ENCODE data around the gene MPDU1. TPM values are rescaled to one million over a fixed set of nuclear protein-coding genes. Genes with fewer than 3 reads are reported as not detected.

The MPDU1 gene
- total RNA-seq, 1 experiment from 2014 or later = 73.1 TPM

GRCh38 chr17:7557147-7557764, 26.4 kb upstream of the MPDU1 start:
- H2AFZ ChIP-seq (ENCODE audit: low read length) = no peak overlapping the region
- peaks cover under 1% of the 10 kb centered on the region for H3K79me1 ChIP-seq (ENCODE audit: insufficient read depth, low read depth, low read length, poor library complexity, severe bottlenecking)
- no peak overlapping the region for H3K4me3 Mint-ChIP-seq
- H3K79me2 ChIP-seq (ENCODE audit: insufficient read depth, low read length) = peaks cover 1% of the 10 kb centered on the region; the same call in 1 of the 2 replicates
- H2BK12ac ChIP-seq (ENCODE audit: insufficient read length, low read depth, low read length) = no peak overlapping the region
- H4K5ac ChIP-seq (ENCODE audit: insufficient read length, low read depth, low read length) = no peak overlapping the region
- no peak overlapping the region for H3K27ac ChIP-seq (ENCODE audit: insufficient read length, low read depth, low read length)
- H3K4ac ChIP-seq (ENCODE audit: low read depth, low read length) = no peak overlapping the region
- no peaks in the 10 kb centered on the region for H3K9me3 ChIP-seq (ENCODE audit: control insufficient read depth, low read depth, low read length)
- no peak overlapping the region for H4K91ac ChIP-seq (ENCODE audit: insufficient read length, low read depth, low read length)
- no peak overlapping the region for H3K56ac ChIP-seq (ENCODE audit: insufficient read length, low read depth, low read length)
- peaks cover 6% of the 10 kb centered on the region for H3K23me2 ChIP-seq (ENCODE audit: insufficient read length, low read depth, low read length, poor library complexity, severe bottlenecking)
- no peaks in the 10 kb centered on the region for H4K20me1 ChIP-seq (ENCODE audit: control insufficient read depth, insufficient read depth, insufficient read length)
- no peaks in the 10 kb centered on the region for H3K27me3 ChIP-seq (ENCODE audit: insufficient read depth, low read length)
- H3K27me3 Mint-ChIP-seq (ENCODE audit: low read depth) = peaks cover 2% of the 10 kb centered on the region; the same call in 1 of the 2 replicates
- H3K4me1 Mint-ChIP-seq = peaks cover 37 to 54% of the 10 kb centered on the region in 2 experiments
- H3K23ac ChIP-seq (ENCODE audit: insufficient read length, low read depth, low read length) = no peak overlapping the region
- H3K14ac ChIP-seq (ENCODE audit: insufficient read depth, low read length) = no peak overlapping the region
- H3T11ph ChIP-seq (ENCODE audit: low read length) = no peak overlapping the region
- no peak overlapping the region for H3K18ac ChIP-seq (ENCODE audit: insufficient read length, low read depth, low read length)
- H2BK15ac ChIP-seq (ENCODE audit: low read depth, low read length) = no peak overlapping the region
- no CpG with 5 or more reads among the region's 19 CpGs for WGBS (ENCODE audit: extremely low coverage, insufficient read length, low lambda C conversion rate)
- H4K8ac ChIP-seq (replicated peaks; ENCODE audit: insufficient read length, low read depth, low read length) = no peak overlapping the region
- H2BK120ac ChIP-seq (ENCODE audit: low read depth, low read length, poor library complexity, severe bottlenecking) = no peak overlapping the region
- no peak for TF ChIP-seq CTCF (conservative IDR thresholded peaks at IDR 0.05)
- DNase-seq = peak; percentile 74
- H3K4me2 ChIP-seq (ENCODE audit: insufficient read depth, insufficient read length, low read length) = no peak overlapping the region
- 0 out of 2 replicates have a peak, but pooled peaks cover 2% of the 10 kb centered on the region for H3K4me1 ChIP-seq (ENCODE audit: insufficient read depth, low read length)
- no peak overlapping the region for H2BK20ac ChIP-seq (ENCODE audit: low read depth, low read length, poor library complexity, severe bottlenecking)
- no peak overlapping the region for H3K9ac ChIP-seq (ENCODE audit: extremely low read depth, insufficient read length, low read length)
- H3K27ac Mint-ChIP-seq = peak overlapping the region in 1 of 3 experiments; percentile 63; a peak in 2 of 7 replicates
- H3K36me3 Mint-ChIP-seq (ENCODE audit: insufficient read depth in 1 of 3, low read depth in 3 of 3) = peaks cover 0 to under 1% (median 0%) of the 10 kb centered on the region in 3 experiments; a peak in 2 of 7 replicates
- H2AK5ac ChIP-seq (ENCODE audit: insufficient read length, low read length) = no peak overlapping the region
- no peaks in the 10 kb centered on the region for H3K9me3 Mint-ChIP-seq
- H2BK5ac ChIP-seq (ENCODE audit: insufficient read length, low read length) = no peak overlapping the region
